GM19372 (cell line): ENCODE results near the gene OR6N1.

Source experiments
- ATAC-seq: cut with Tn5 transposase; IDR thresholded peaks from one replicate; pipeline ENCODE4 v1.9.1; 2021; ENCODE audit warnings: mild to moderate bottlenecking, low read depth, moderate library complexity; ENCODE audit not compliant: unreplicated experiment

OR6N1 gene, protein sequence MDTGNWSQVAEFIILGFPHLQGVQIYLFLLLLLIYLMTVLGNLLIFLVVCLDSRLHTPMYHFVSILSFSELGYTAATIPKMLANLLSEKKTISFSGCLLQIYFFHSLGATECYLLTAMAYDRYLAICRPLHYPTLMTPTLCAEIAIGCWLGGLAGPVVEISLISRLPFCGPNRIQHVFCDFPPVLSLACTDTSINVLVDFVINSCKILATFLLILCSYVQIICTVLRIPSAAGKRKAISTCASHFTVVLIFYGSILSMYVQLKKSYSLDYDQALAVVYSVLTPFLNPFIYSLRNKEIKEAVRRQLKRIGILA

DNA sequence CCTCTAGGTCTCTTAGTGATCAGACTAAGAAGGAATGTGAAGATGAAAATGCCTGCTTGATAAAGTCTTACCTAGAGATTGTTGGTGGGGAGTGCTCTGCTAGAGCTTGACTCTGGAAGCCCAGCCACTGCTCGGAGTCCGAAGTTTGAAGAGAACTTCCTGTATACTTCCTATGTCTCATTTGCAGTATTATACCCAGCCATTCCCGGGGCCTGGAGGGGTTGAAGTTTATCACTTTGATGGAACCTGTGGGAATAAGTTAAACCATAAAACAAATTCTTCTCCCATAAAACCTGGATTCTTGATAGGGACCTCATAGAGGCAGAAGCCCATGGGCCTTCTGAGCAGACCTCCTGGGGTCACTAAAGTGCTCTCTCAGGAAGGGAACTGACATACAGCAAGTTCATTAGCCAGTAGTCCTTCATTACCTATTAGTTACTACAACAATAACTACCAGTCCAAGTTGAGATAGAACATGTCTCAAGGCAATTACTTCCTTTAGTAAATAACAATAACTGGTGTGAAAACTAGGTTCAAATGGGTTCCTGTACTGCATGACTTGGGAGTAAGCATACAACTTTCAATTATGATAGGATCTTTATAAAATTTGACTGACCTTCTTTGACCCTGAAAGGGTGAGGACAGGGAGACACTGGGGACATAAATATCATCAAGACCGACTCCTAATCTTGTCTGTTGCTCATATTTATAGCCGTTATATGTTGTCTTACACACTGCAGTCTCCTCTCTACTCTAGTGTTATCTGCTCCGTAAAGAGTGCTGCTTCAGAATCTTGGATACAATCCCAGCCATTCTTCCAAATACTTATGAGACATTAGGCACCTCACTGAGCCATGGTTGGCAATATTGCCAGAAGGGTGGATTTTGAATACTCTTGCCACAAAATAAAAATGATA lies at the start of gene OR6N1:
Gene OR6N1, minus strand, starts transcription at position 246 of the 917 bp plus-strand sequence. CDS start 5,513 bp downstream, outside the sequence.
- ATAC-seq: no peak

DNA sequence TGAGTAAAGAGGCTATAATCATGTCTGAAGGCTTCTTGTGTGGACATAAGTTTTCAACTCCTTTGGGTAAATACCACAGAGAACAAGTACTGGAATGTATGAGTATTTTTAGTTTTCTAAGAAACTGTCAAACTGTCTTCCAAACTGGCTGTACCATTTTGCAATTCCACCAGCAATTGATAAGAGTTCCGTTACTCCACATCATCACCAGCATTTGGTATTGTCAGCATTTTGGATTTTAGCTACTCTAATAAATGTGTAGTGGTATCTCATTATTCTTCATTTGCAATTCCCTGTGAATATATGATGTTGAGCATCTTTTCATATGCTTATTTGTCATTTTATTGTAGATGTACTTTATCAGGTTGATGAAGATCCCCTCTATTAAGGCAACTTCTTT lies 49.7 kb upstream of the OR6N1 start:
- no peak for ATAC-seq

DNA sequence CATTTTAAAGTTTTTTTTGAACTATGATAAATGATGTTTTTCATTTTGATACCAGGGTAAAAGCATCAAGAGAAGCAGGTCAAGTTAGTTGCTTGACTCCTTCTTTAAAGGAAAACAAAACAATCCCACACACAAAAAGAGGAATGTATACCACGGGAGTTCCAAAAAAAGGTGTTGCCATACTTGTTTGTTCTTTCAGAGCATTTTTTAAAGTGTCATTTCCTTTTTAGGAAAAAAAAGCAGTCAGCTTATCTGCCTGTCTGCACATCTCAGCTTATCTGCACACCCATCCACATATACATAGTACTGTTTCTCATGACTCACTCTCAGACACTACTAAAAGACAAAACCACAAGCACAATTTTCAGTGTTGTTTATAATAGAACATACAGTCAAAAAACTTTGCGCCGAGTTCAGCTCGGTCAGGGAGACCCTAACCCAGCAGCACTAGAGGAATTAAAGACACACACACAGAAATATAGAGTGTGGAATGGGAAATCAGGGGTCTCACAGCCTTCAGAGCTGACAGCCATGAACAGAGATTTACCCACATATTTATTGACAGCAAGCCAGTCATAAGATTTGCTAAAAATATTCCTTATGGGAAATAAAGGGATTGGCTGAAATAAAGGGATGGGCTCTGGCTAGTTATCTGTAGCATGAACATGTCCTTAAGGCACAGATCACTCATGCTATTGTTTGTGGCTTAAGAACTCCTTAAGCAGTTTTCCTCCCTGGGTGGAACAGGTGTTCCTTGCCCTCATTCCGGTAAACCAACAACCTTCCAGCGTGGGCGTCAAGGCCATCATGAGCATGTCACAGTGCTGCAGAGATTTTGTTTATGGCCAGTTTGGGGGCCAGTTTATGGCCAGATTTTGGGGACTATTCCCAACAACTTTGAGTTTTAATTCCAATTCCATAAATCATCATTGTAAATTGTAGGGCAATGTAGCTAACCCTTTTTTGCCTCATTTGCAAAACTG lies 47.8 kb upstream of the OR6N1 start:
- no peak for ATAC-seq

DNA sequence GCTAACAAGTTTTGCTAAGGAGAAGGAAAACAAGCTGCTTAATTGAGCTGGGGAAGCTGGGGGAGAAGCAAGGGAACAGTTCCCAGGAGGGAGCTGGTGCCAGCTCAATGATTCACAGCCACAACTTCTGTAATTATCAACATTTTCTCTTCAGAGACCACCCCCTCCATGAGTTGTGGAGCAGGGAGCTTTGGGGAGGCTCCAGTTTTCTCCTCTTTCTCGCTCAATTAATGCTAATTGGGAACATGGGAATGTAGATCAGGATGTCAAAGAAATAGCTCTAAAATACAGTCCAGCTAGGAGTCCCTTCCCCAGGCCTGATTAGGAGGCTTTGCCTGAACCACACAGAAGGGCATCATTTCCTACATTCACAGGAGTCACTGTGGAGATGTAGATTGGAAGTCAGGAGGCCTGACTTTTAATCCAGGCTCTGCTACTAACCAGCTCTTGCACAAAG lies 47.0 kb upstream of the OR6N1 start:
- no peak for ATAC-seq

DNA sequence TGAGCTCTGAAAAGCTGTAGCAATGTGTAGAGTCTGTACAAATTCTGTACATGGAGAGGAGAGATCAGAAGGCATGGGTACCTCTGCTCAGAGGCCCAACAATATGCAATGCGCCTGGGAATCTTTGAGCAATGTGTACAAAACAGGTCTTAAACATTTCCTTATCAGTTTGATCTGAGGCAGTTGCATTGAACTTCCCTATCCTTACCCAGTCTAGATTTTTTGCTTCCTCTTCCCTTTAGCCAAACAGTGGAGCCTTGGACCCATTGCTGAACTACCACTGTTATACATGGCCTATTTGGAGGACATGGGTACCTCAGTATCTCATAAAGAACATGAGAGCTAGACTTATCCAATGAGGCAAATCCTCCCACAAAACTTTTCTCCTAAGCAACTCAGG lies 46.6 kb upstream of the OR6N1 start:
- ATAC-seq: no peak

DNA sequence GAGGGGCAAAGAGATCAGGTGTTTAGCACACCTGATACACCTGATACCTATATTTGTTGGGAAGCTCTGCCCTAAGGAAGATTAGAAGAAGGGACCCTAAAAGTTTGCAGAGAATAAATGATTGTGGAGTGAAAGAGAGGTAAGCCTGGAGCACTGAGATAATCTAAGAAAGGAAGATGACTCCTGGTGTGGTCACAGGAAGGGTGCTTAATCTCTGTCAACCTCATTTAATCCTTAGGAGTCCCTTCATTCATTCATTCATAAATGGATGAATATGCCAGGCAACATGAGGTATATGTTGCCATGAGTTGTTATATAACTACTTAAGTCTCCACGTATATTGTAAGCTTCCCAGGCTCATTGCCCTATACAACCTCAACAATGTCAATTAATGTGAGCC lies 43.0 kb upstream of the OR6N1 start:
- ATAC-seq: no peak

DNA sequence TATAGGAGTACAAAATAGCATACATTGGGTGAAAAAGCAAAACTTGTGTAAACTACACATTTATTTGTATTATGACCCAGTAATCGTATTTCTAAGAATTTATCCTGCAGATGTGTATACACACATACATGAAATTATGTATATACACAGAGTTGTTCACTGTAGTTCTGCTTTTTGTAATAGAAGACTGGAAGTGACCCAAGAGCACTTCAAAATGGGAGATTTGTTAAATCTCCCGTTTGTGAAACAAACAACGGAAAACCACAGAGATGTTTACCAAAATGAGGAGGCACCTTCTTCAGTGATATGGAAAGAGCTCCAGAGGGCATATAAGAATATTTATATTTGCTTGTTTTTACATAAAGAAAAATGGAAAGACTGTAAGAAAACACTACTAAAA lies 41.2 kb upstream of the OR6N1 start:
- ATAC-seq: no peak

DNA sequence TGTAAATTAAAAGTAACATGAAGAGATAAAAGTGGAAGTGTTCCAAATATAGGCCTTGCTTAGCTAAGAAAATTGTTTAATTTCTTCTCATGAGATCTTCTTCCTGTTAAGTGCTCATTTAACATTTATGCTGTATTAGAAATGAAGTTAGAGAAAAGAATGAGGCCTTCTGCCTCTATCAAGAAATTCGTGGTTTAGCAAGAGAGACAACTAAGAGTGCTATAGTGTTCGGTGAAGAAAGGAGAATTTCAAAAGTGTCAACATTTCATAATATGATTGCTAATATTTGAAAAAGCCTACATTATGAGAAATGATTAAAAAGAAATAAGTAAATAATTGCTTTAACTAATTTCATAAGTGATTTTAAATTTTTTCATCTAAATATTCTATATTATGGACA lies 40.3 kb upstream of the OR6N1 start:
- no peak for ATAC-seq

DNA sequence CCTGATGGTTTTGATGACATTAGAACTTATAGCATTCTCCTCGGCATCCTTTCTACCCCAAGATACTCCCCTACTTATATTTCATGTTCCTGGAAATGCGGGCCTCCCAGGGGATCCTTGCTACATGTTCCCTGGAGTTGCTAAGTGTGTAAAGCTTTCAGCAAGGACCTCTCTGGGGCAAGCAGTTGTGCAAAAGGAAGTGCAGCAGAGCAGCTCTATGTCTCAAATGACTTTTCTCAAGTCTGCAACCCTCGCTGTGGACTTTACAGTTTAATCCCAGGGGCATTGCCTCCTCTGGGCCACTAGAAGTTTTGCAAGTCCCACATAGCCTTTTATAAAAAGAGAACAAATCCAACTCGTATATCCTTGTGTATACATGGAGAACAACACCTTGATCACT lies 38.3 kb upstream of the OR6N1 start:
- ATAC-seq: no peak

DNA sequence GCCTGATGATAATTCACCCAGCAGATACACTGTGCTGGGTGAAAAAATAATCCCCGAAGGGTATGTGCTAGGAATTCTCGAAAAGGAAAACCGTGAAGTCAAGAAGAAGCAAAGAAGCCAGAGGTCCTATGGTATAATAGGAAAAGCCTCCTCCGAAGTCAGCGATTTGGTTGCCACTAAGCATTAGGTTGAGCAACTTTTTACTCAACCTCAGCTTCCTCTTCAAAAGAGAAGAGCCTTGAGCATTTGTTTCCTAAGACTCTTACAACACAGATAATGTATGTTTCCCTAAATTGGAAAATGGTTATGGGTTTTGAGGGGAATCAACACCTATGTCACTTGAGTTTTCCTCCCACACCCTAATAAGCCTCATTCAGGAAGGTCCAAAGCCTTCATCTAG lies 37.9 kb upstream of the OR6N1 start:
- no peak for ATAC-seq

DNA sequence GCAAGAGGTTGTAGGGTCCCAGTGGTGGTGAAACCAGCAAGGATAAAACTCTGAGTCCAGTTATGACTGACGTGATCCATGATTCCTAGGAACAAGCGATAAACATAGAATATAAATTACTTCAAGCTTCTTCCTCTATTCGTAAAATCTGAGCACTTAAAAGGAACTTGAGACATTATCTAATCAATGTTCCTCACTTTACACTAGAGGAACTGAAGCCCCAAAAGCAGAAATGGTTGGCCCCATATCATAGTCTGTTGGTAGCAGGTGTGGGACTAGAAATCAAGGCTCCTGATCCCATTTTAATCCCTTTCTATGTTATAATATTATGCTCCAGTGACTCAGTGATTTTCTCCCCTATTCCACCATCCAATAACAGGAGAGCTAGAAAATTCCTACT lies 37.3 kb upstream of the OR6N1 start:
- no peak for ATAC-seq

DNA sequence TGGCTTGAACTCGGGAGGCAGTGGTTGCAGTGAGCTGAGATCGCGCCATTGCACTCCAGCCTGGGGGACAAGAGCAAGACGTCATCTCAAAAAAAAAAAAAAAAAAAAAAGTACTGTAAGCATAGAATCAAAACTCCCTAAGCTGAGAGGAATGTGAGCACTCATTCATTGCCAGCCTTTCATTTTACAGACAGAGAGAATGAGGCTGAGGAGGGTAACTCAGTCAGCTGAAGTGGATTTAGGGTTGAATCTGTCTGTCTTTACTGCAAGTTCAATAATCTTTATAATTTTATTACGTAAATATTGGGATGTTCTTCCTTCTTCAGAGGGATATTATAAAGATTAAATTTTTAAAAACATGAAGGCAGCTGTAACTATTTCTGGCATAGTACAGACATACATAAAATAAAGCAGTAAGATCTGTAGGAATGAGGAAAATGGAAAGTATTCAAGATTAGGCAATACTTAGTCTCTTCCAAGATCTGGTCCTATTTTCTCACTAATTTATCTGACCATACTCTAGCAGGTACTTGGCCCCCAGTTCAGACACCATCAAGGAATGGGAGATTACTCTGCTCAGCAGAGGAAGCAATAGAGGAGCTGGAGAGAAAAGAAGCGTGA lies 35.0 kb upstream of the OR6N1 start:
- ATAC-seq: no peak

DNA sequence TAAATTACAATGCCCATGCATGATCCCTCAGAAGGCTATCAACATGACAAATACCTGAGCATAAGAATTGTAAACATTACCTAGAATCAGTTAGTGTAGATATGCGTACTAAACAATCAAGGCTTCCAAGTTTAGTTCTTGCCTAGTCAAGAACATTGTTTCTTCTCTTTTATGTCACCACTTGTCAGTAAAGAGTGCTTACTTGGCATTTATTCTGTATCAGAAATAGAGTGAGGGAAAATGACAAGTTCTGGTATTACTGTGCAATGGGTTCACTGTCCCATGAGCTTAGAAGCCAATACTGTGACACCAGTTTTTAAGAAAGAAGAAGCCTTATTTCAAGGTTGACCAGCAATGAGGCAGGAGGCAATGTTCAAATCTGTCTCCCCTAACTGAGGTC lies 31.7 kb upstream of the OR6N1 start:
- ATAC-seq: no peak

DNA sequence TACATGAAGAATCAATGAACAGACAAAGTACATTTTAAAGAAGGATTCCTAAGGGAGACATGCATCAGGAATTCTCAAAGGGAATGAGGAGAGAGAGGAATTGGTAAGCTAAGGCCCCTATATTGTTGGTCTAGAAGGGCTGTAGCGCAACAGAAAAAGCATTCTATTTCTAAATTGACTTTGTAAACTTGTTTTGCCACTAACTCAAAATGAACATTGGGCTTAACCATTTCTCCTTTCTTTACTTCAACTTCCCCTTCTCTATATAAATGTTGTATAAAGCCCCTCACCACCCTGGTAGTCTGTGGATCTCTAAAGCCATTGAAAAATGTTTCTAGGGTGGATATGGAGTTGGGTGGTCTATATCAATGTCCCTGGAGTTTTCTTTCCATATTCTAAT lies 29.4 kb upstream of the OR6N1 start:
- no peak for ATAC-seq

DNA sequence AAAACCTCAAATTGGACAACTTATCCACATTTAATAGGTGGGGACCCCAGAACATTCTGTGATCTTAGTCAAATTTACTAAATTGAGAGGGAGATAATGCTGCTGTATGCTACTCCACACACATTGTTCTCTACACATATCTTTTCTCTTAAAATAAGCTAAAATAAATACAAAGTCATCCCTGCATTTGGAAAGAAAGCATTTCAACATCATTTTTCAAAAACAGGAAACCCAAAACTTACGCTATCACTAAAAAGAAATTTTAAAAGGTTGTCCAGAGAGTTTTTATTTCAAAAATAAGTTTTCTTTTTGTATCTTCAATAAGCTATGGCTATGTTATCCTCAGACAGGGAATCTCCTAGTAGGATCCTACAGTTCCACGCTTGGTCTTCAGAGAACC lies 28.5 kb upstream of the OR6N1 start:
- ATAC-seq: no peak

DNA sequence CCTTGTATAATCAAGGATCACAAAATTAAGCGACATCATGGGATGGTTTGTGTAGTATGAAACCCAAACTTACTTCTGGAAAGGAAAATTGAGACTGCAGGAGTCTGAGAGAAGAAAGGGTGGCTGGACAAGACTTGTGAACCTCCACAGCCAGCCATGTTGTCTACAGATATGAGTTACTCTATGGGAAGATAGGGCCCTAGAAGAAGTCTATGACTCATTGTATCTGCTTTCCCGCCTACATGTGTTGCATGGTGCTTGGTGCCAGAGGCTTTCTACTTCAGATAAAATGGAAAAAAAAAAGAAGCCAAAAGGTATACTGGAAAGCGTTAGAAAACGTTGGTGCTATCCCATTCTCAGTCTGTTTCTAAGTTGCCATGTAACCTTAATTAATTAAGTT lies 27.7 kb upstream of the OR6N1 start:
- ATAC-seq: no peak

DNA sequence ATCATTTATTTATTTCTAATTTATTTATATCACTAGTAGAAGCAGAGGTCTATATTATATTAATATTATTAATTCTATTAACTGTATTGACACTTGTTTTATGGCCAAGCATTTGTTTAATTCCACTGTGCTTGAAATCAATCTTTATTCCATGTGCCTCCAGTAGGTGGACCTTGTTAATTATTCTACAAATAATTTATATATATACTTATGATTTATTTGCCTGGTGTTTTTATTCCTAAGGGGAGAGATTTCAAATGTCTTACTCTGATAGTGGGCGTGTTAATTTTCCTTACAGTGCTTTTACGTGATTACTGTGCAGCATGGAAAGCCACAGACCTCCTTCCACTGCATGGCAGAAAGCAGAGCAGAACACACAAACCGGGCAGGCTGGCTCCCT lies 26.5 kb upstream of the OR6N1 start:
- ATAC-seq: no peak

DNA sequence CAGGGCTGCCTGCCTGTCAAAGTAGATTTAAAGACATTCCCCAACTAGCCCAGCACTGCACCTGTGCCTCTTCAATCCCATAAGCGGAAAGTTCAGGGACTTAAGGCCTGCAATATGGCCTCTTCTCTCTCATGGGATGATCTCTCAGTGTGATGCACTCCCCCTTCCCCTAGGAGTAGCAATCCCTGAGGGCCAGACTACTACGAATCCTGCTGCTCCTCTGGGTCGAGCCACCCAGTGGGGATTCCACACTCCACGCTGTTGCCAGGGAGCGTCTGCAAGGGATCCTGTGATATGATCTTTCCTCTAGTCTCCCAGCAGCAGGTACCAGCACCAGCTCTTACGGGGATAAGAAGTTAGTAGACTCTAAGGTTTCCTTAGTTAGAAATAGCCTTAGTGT lies 22.3 kb upstream of the OR6N1 start:
- no peak for ATAC-seq

DNA sequence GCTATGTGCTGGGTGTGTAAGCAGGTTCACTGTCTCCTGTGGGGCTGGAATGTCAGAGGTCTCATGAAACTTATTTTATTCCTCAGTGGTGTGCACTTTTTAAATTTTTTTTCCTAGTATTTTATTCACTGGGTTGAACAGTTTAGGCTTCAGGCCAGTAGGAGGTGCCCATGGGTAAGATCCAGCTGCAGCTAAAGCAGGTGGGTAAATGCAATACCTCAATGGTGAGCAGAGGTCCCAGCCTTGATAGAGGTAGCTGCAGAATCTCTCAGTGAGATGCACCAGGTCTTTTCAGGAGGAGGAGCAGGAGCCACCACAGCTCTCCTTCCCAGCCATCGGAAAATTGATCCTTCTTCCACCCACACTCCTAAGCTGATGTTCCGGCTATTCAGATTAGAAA lies 21.6 kb upstream of the OR6N1 start:
- ATAC-seq: peak; percentile 48

DNA sequence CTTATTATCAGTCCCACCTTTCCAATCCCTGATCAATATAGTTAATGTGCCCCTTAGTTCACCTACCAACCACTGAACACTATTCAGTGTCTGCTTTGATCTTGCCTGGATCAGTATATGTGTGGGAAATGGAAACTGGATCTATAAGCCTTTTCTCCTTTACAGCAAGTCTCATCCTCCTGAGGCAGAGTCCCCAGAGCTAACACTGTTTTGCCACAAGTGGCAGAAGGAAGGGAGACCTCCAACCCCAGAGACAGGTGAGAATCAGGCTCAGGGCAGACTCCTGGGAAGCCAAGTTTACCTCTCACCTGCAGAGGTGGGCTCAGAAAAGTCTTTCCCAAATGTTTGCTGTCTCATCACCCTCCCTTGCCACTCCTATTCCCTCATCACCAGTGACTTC lies 9.1 kb upstream of the OR6N1 start, which contains the start of gene OR6N2:
Gene OR6N2, minus strand, starts transcription at position 101 of the 400 bp plus-strand sequence. CDS start 3,569 bp downstream, outside the sequence.
- no peak for ATAC-seq
